D721Med (cell line): ENCODE results near the gene PIGS.

Source experiments
- DNase-seq: peaks from one replicate; pipeline ENCODE4 v3.0.0; 2011; ENCODE audit warnings: low spot score; ENCODE audit not compliant: insufficient read length
- FAIRE-seq: peaks from 2 replicates; lab custom pipeline; 2011; peaks lifted over from hg19 to GRCh38; lab: Jason Lieb, UNC
- TF ChIP-seq, protein P1 (sequence below): IDR thresholded peaks from 2 replicates; pipeline ENCODE4 v1.5.1; 2012; ENCODE audit warnings: mild to moderate bottlenecking, control low read depth; ENCODE audit not compliant: insufficient read depth; ENCODE audit errors: missing control alignments

The PIGS gene

GRCh38 chr17:28597606-28598383 lies 26.5 kb upstream of the PIGS start:
- FAIRE-seq (no peak), DNase-seq (no peak)
- TF ChIP-seq, protein P1, sequence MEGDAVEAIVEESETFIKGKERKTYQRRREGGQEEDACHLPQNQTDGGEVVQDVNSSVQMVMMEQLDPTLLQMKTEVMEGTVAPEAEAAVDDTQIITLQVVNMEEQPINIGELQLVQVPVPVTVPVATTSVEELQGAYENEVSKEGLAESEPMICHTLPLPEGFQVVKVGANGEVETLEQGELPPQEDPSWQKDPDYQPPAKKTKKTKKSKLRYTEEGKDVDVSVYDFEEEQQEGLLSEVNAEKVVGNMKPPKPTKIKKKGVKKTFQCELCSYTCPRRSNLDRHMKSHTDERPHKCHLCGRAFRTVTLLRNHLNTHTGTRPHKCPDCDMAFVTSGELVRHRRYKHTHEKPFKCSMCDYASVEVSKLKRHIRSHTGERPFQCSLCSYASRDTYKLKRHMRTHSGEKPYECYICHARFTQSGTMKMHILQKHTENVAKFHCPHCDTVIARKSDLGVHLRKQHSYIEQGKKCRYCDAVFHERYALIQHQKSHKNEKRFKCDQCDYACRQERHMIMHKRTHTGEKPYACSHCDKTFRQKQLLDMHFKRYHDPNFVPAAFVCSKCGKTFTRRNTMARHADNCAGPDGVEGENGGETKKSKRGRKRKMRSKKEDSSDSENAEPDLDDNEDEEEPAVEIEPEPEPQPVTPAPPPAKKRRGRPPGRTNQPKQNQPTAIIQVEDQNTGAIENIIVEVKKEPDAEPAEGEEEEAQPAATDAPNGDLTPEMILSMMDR = no peak

- TF ChIP-seq, protein P1 = no peak
- DNase-seq = no peak
- FAIRE-seq = no peak
Observed at GRCh38 chr17:28592260-28592659, 20.9 kb upstream of the PIGS start.

GRCh38 chr17:28585851-28586250 lies 14.5 kb upstream of the PIGS start:
- TF ChIP-seq, protein P1 = no peak
- FAIRE-seq = no peak
- no peak for DNase-seq

DNA sequence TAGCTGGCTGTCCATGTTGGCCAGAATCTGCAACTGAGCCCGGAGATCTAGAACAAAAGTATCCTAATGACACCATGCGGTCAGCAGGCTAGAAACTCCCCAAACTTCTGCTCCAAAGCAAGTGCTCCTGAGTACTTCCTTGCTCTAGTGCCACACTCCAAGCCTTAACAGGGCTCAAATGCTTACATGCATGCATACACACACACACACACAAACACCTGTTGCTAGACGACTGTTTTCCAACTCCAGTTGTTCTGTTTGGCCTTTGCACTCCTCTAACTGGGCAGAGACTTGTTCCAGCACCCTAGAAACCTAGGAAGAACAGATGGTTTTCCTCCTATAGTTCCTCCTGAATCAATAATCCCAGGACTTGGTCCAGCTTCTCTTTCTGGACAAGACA lies 13.1 kb upstream of the PIGS start:
- FAIRE-seq (no peak), DNase-seq (no peak)
- TF ChIP-seq, protein P1 = no peak

DNA sequence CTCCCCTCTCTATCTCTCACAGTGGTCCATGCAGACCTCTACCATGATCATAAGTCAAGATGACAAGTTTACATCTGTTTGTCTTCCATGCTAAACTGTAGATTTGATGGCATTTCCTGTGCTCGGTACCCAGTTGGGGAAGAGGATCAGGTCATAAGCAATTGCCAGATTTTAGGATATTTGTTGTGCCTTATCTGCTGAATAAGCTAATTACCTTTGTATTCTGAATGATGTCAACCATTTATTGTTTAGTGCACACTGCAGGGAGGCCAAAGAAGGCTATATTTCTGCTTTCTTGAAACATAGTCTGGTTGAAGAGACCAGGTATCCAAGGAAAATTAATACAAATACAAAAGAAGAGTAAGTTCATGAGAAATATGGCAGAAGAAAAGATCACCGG lies 11.2 kb upstream of the PIGS start:
- TF ChIP-seq, protein P1 = no peak
- DNase-seq (no peak), FAIRE-seq (no peak)

GRCh38 chr17:28580959-28581358 lies 9.6 kb upstream of the PIGS start:
- FAIRE-seq (no peak), DNase-seq (no peak)
- TF ChIP-seq, protein P1 = no peak

DNA sequence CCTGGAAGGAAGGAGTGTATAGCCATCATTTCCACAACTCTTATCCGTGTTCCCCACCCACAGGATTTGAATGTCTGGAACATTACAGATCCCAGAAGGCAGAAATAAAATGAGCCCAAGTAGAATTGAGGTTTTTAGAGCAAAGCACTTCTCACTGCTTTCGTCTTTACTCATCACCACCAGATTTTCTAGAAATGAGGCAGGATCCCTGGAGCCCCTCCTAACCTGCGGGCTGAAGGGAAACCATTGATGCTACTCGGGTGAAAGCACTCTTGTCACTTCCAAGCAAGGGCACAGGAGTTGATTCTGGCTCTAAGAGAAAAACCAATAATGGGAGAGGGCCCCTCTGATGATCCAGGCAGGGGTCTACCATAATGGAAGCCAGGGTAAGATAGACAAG lies 8.2 kb upstream of the PIGS start:
- TF ChIP-seq, protein P1 = no peak
- no peak for FAIRE-seq

More for the DNA sequence above, 8.2 kb upstream of the PIGS start:
- DNase-seq = no peak
